ENCODE measurements around the gene LRRC36. TPM values are rescaled to one million over a fixed set of nuclear protein-coding genes. Genes with fewer than 3 reads are reported as not detected.

LRRC36 gene
- total and polyA plus RNA-seq, 2 of the 8 experiments (the other 6 are each of a cell fraction or from before 2014, with no cell fraction given), result 0.15 TPM; not detected in 1

- Histone ChIP-seq H4K91ac (replicated peaks; ENCODE audit: insufficient read length, low read length) (no peak overlapping the region), H3K27me3 (replicated peaks in 1 of 4; ENCODE audit: control insufficient read depth in 3 of 4, extremely low read depth in 1 of 4, insufficient read depth in 3 of 4, low read length in 3 of 4) (no peaks in the 10 kb centered on the region; a peak in 1 of 7 replicates), H3K23ac (ENCODE audit: insufficient read length) (no peak overlapping the region), H2BK5ac (ENCODE audit: low read depth, low read length) (no peak overlapping the region), H3K9me3 (ENCODE audit: insufficient read depth in 2 of 2, low read depth in 1 of 2, low read length in 1 of 2) (no peaks in the 10 kb centered on the region), H3K14ac (ENCODE audit: insufficient read length) (no peak overlapping the region), H3K56ac (replicated peaks; ENCODE audit: insufficient read length, low read depth, low read length) (no peak overlapping the region), H2AFZ (ENCODE audit: low read length) (no peak overlapping the region), H4K5ac (ENCODE audit: insufficient read length, low read depth, low read length) (no peak overlapping the region), H3K4me2 (ENCODE audit: insufficient read depth in 1 of 2, low read depth in 2 of 2, low read length in 2 of 2) (no peak overlapping the region), H3K4me3 (ENCODE audit: extremely low read depth in 1 of 4, insufficient read depth in 2 of 4, low read depth in 3 of 4, low read length in 4 of 4) (no peak overlapping the region), H2BK12ac (ENCODE audit: low read depth, low read length) (no peak overlapping the region), H3K4ac (replicated peaks; ENCODE audit: insufficient read length, low read depth, low read length) (no peak overlapping the region), H3K79me1 (ENCODE audit: low read depth, low read length) (no peaks in the 10 kb centered on the region), H3K36me3 (ENCODE audit: control insufficient read depth in 2 of 4, insufficient read depth in 4 of 4, low read length in 3 of 4) (no peaks in the 10 kb centered on the region), H3K9ac (replicated peaks in 1 of 4; ENCODE audit: extremely low read depth in 1 of 4, low read depth in 3 of 4, low read length in 3 of 4) (no peak overlapping the region), H4K8ac (ENCODE audit: extremely low read depth, insufficient read depth, low read length) (no peak overlapping the region), H3K27ac (ENCODE audit: low read depth, low read length) (no peak overlapping the region), H3K18ac (ENCODE audit: extremely low read depth, low read length) (no peak overlapping the region), H2BK120ac (replicated peaks; ENCODE audit: low read depth, low read length) (no peak overlapping the region), H3K23me2 (ENCODE audit: low read depth, low read length) (peaks cover 2% of the 10 kb centered on the region; the same call in 1 of the 2 replicates), H2BK15ac (ENCODE audit: low read length) (no peak overlapping the region), H2BK20ac (ENCODE audit: low read length) (no peak overlapping the region), H3K4me1 (replicated peaks in 1 of 4; ENCODE audit: control insufficient read depth in 3 of 4, insufficient read depth in 4 of 4, low read length in 3 of 4) (peaks cover 0 to 21% (median 10%) of the 10 kb centered on the region in 4 experiments; a peak in 5 of 7 replicates), H3K79me2 (ENCODE audit: control insufficient read depth in 1 of 2, insufficient read depth in 2 of 2, low read length in 2 of 2) (no peaks in the 10 kb centered on the region), H4K20me1 (replicated peaks in 1 of 2; ENCODE audit: control insufficient read depth in 1 of 2, insufficient read depth in 2 of 2, low read length in 2 of 2) (no peaks in the 10 kb centered on the region), H2AK5ac (ENCODE audit: low read depth, low read length) (peak overlapping the region; percentile 26; the same call in 1 of the 2 replicates)
- FAIRE-seq (peak; percentile 71), DNase-seq (ENCODE audit: low read depth in 1 of 2, low spot score in 2 of 2) (no peak)
- CTCF ChIA-PET (ENCODE audit: partially characterized antibody), result interaction anchor here (0.6 to 32.4 kb wide), 9 partner anchors 5 to 193 kb away, joined by 3 to 476 read pairs (median 5); partner anchors contain the start of genes TPPP3 and ZDHHC1
- WGBS, 2 experiments (ENCODE audit: extremely low coverage in 1 of 2, insufficient coverage in 1 of 2, insufficient read length in 1 of 2, insufficient replicate concordance in 2 of 2, low coverage in 1 of 2, low lambda C conversion rate in 2 of 2, missing lambda C conversion rate in 1 of 2), result 88% methylated on average over 4 of the region's 5 CpGs; no CpG with 5 or more reads in 1 of the 2 experiments
- TF ChIP-seq CHD2 (IDR thresholded peaks at IDR 0.05; ENCODE audit: low read length) (no peak), SP1 (IDR thresholded peaks at IDR 0.05; ENCODE audit: low read depth, low read length) (0 out of 2 replicates have a peak, but pooled peaks have one; percentile 27), ASH2L (IDR thresholded peaks at IDR 0.05; ENCODE audit: low read length) (peak; percentile 42)
- POLR2A ChIA-PET (ENCODE audit: partially characterized antibody), result no interaction called here
These were observed 78.2 kb downstream of the LRRC36 start for GRCh38 chr16:67404740-67405226.
